Aorta (tissue), 5 donors: ENCODE measurements around the gene COPA. TPM values are rescaled to one million over a fixed set of nuclear protein-coding genes. Genes with fewer than 3 reads are reported as not detected.
"Not testable (repeated sequence)": the region's sequence is repeated elsewhere in the genome, so short reads cannot be mapped to it uniquely, and the experiment has no call there.

ENCODE experiments used
- ATAC-seq: fragments of 200-7000 bp; cut with Tn5 transposase; one replicate; pipeline ENCODE4 v1.9.1; 2022; ENCODE audit warnings: moderate library complexity; ENCODE audit not compliant: low FRiP score
- DNase-seq, 2 donors: peaks; one replicate each; pipeline ENCODE4 v3.0.0-alpha.2; 2020
- H3K27ac ChIP-seq, 2 donors: one replicate each; pipeline ENCODE4 v1.5.1; 2013; ENCODE audit warnings: low read length in 2 of 2, mild to moderate bottlenecking in 2 of 2, moderate library complexity in 2 of 2, control low read depth in 1 of 2, inconsistent platforms in 1 of 2, low read depth in 1 of 2
- H3K27me3 ChIP-seq, 2 donors: one replicate each; pipeline ENCODE4 v1.6.1; 2013; ENCODE audit warnings: control low read depth in 1 of 2, low read length in 1 of 2, mild to moderate bottlenecking in 1 of 2, moderate library complexity in 1 of 2; ENCODE audit not compliant: insufficient read depth in 2 of 2, control insufficient read depth in 1 of 2
- H3K36me3 ChIP-seq, 2 donors: one replicate each; pipeline ENCODE4 v1.6.1; 2013; ENCODE audit warnings: control low read depth in 1 of 2, low read length in 1 of 2, mild to moderate bottlenecking in 1 of 2; ENCODE audit not compliant: insufficient read depth in 2 of 2, control insufficient read depth in 1 of 2
- H3K4me1 ChIP-seq, 2 donors: one replicate each; pipeline ENCODE4 v1.6.1; 2013; ENCODE audit warnings: low read length in 2 of 2, control low read depth in 1 of 2, mild to moderate bottlenecking in 1 of 2, moderate library complexity in 1 of 2; ENCODE audit not compliant: insufficient read depth in 2 of 2, control insufficient read depth in 1 of 2
- H3K4me3 ChIP-seq, 2 donors: one replicate each; pipeline ENCODE4 v1.5.1; 2013; ENCODE audit warnings: low read length in 2 of 2, control low read depth in 1 of 2, mild to moderate bottlenecking in 1 of 2
- H3K9me3 ChIP-seq: one replicate; pipeline ENCODE4 v1.6.1; 2013; ENCODE audit warnings: mild to moderate bottlenecking, low read length; ENCODE audit not compliant: control insufficient read depth
- WGBS, 2 donors: extraction: QIAGEN DNeasy Blood & Tissue Kit; methylation state at CpG; one replicate each; pipeline ENCODE4 v1.1.7; 2013; 5-methylcytosine and 5-hydroxymethylcytosine counted together
- intact Hi-C, 2 donors: fragments of 100-400 bp; cut with DNase I; formaldehyde crosslinking; loops; one replicate each; pipeline versions ENCODE4 v1.14.2 to v1.15.0; 2022
- polyA plus RNA-seq, 2 donors: library from polyadenylated mRNA; stranded (reverse); fragments of 200-250 nt; gene quantifications; one replicate each; pipeline ENCODE4 v1.2.3, GENCODE V29; 2013
- total RNA-seq, 2 donors: library from RNA; stranded (reverse); fragmentation: NEBNext Ultra II Directional; extraction: Animal tissue kit (Norgen Biotek cat#: 25700); gene quantifications; one replicate each; pipeline ENCODE4 v1.2.1, GENCODE V29; 2021
- donor health status: healthy with polysubstance abuse.
- donor health status: Bipolar disorder and iron deficiency.
- donor health status: DM: no; HTN: no; CAD: no.
- donor health status: DM: no; HTN: no; CAD: no.
- donor health status: DM: yes; HTN: yes; CAD: no.

The COPA gene
- total and polyA plus RNA-seq, 4 donors, result 44.5 to 193 (median 133) TPM

GRCh38 chr1:160293020-160293968 lies 49.8 kb downstream of the COPA start:
- Histone ChIP-seq H3K27ac (no peak overlapping the region), H3K4me3 (no peak overlapping the region), H3K27me3 (no peaks in the 10 kb centered on the region), H3K36me3 (peaks cover 40 to 41% of the 10 kb centered on the region in 2 donors), H3K4me1 (no peaks in the 10 kb centered on the region), H3K9me3 (no peaks in the 10 kb centered on the region)
- DNase-seq (no peak), ATAC-seq (no peak)
- WGBS, 2 donors, result 75 to 77% methylated on average over 8 of the region's 8 CpGs
- intact Hi-C loops, result loop anchor here (5.0 kb wide), 2 partner anchors 101 to 191 kb away; partner anchors contain the start of gene CASQ1 (in 1 of the 2)

- Histone ChIP-seq H3K4me1 (no peaks in the 10 kb centered on the region), H3K4me3 (no peak overlapping the region), H3K9me3 (no peaks in the 10 kb centered on the region), H3K36me3 (peaks cover 30 to 37% of the 10 kb centered on the region in 2 donors), H3K27ac (peak overlapping the region in 1 of 2 donors; percentile 25), H3K27me3 (no peaks in the 10 kb centered on the region)
- DNase-seq (peak in 1 of 2 donors; percentile 61), ATAC-seq (peak; percentile 83)
- WGBS, 2 donors, result 31 to 32% methylated on average over 11 of the region's 11 CpGs
- intact Hi-C loops, result loop anchor here (2.0 to 5.0 kb wide), 3 partner anchors 99 to 191 kb away; partner anchors contain the start of gene CASQ1 (in 1 of the 2)
Observed at GRCh38 chr1:160291248-160292220, 51.5 kb downstream of the COPA start.

GRCh38 chr1:160287769-160288168 lies 55.3 kb downstream of the COPA start:
- 92 to 93% methylated on average over 12 of the region's 12 CpGs for WGBS, 2 donors
- not testable (repeated sequence) for ATAC-seq, DNase-seq, H3K4me1 ChIP-seq, H3K4me3 ChIP-seq, H3K9me3 ChIP-seq, H3K27ac ChIP-seq, H3K27me3 ChIP-seq
- H3K36me3 ChIP-seq, result peaks cover 16 to 17% of the 10 kb centered on the region in 2 donors
- intact Hi-C loops, result loop anchor here in 1 of 2 donors (5.0 kb wide), 1 partner anchor 95 kb away; the partner anchor contains the start of gene CASQ1

- WGBS, 2 donors, result 81 to 82% methylated on average over 23 of the region's 23 CpGs
- intact Hi-C loops, result loop anchor here (2.0 to 5.0 kb wide), 3 partner anchors 23 to 187 kb away; partner anchors contain the start of genes CASQ1 (in 1 of the 2), DCAF8 (in 1 of the 2) and IGSF8 (in 1 of the 2)
- H3K36me3 ChIP-seq, result peaks cover 6 to 9% of the 10 kb centered on the region in 2 donors
- H3K27me3 ChIP-seq, result no peaks in the 10 kb centered on the region
- H3K4me3 ChIP-seq, result no peak overlapping the region
- no peaks in the 10 kb centered on the region for H3K9me3 ChIP-seq
- H3K4me1 ChIP-seq, result peaks cover 0 to 7% of the 10 kb centered on the region in 2 donors
- ATAC-seq (no peak), DNase-seq (no peak)
- no peak overlapping the region for H3K27ac ChIP-seq
Observed at GRCh38 chr1:160285506-160285905, 57.5 kb downstream of the COPA start.

GRCh38 chr1:160284782-160285344 lies 58.2 kb downstream of the COPA start, which contains the start of gene PEX19:
TSS of gene PEX19 (minus strand) at chr1:160285133. CDS start at chr1:160285124, 9 bp downstream.
- H3K27ac ChIP-seq, result peak within 1 kb of the TSS in 1 of 2 donors; percentile 58
- H3K4me3 ChIP-seq, result peak within 1 kb of the TSS; percentile 73 to 83
- intact Hi-C loops, result loop anchor here (2.0 to 5.0 kb wide), 3 partner anchors 22 to 186 kb away; partner anchors contain the start of genes CASQ1 (in 1 of the 2), DCAF8 (in 1 of the 2) and IGSF8 (in 1 of the 2)
- DNase-seq, result peak; percentile 96 to 97
- peaks cover 1 to 3% of the 10 kb centered on the region in 2 donors for H3K36me3 ChIP-seq
- 0% methylated on average over 27 of the region's 27 CpGs for WGBS, 2 donors
- no peaks in the 10 kb centered on the region for H3K27me3 ChIP-seq
- H3K4me1 ChIP-seq, result peaks cover 0 to 7% of the 10 kb centered on the region in 2 donors
- ATAC-seq, result peak; percentile 99
- no peaks in the 10 kb centered on the region for H3K9me3 ChIP-seq

- H3K9me3 ChIP-seq, result no peaks in the 10 kb centered on the region
- intact Hi-C loops, result loop anchor here in 1 of 2 donors (2.0 kb wide), 2 partner anchors 22 to 186 kb away; partner anchors contain the start of genes DCAF8 and IGSF8
- ATAC-seq (peak; percentile 59), DNase-seq (no peak)
- peaks cover 0 to 4% of the 10 kb centered on the region in 2 donors for H3K36me3 ChIP-seq
- peaks cover 0 to 7% of the 10 kb centered on the region in 2 donors for H3K4me1 ChIP-seq
- H3K4me3 ChIP-seq, result peak overlapping the region; percentile 73 to 83
- WGBS, 2 donors, result 1% methylated on average over 15 of the region's 15 CpGs
- H3K27me3 ChIP-seq, result no peaks in the 10 kb centered on the region
- peak overlapping the region in 1 of 2 donors; percentile 58 for H3K27ac ChIP-seq
Observed at GRCh38 chr1:160284220-160284781, 58.7 kb downstream of the COPA start.

GRCh38 chr1:160282807-160283206 lies 60.2 kb downstream of the COPA start:
- Histone ChIP-seq H3K4me1 (peaks cover 0 to 7% of the 10 kb centered on the region in 2 donors), H3K27me3 (no peaks in the 10 kb centered on the region), H3K4me3 (no peak overlapping the region), H3K27ac (no peak overlapping the region), H3K9me3 (no peaks in the 10 kb centered on the region), H3K36me3 (peaks cover 1 to 10% of the 10 kb centered on the region in 2 donors)
- DNase-seq (no peak), ATAC-seq (no peak)
- 87 to 89% methylated on average over 7 of the region's 7 CpGs for WGBS, 2 donors
- intact Hi-C loops, result no loop called here
